ENCODE results near the gene DDIT4. TPM values are rescaled to one million over a fixed set of nuclear protein-coding genes. Genes with fewer than 3 reads are reported as not detected.

Gene DDIT4
- total and polyA plus RNA-seq, 9 of the 15 experiments (the other 6 are each of a cell fraction or from before 2014, with no cell fraction given), result 8.2 to 675 (median 159) TPM

DNA sequence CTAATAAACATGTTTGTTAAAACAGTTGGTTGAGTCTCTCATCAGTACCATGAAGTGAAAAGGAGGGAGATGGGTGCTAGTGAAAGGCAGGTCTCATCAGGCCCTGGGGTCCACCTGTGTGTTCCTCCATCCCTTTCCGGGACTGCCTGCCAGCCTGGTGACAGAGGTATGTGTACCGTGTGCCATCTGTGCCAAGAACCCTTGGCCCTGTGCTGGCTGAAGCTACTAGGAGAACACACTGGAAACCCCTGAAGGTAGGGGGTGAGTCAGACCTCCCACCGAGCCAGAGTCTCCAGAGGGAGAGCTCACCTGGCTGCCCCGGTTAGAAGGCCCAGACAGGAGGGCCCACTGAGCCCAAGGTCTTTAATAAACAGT lies 2.3 kb downstream of the DDIT4 start (continued):
- TF ChIP-seq, protein P1, sequence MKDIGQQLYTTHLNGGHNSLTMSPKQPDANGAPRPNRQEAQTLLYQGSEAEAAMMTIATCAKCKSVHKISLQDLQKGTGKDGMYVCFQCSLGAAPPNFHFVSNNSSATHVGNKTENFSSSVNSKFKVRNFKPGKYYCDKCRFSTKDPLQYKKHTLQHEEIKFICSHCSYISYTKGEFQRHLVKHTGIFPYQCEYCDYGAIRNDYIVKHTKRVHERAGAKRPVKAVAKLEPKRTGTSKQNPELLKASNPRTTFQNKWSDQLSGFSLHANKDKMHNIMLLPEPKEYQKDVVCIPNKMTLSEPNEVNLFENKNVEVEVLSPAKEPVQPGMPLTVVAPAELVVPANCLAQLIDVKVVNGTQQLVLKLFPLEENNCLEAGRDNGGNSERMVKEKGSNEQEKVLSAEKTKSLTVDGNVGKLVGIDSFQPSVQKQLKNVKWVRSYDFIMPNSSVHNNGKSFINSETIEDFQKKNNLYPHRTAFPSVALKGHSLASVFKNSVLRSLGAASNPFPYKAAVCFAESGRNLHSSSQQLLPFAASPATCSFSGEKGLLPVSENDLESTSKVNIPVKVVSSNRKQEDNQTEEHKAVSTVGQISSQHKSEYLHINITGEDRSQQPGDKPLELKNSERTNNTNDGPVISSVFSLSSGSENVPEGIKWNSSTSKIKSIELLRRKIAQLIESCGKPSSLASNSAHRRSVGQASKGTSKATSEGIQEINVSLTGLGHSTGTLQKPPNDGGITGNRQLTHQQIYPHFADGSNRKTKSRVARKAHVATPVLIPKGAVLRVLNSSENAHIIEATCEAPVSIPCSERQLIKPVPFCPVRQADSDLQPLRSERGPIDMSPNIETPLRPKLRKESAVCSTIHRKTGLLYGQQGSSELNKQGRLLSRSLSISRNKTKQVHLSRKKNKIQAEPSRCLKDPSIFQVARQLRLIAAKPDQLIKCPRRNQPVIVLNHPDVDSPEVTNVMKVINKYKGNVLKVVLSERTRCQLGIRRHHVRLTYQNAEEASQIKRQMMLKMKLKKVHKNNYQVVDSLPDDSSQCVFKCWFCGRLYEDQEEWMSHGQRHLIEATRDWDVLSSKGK (CRISPR knock-in tag; IDR thresholded peaks at IDR 0.05), result peak; percentile 50
- TF ChIP-seq, protein P2, sequence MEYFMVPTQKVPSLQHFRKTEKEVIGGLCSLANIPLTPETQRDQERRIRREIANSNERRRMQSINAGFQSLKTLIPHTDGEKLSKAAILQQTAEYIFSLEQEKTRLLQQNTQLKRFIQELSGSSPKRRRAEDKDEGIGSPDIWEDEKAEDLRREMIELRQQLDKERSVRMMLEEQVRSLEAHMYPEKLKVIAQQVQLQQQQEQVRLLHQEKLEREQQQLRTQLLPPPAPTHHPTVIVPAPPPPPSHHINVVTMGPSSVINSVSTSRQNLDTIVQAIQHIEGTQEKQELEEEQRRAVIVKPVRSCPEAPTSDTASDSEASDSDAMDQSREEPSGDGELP (CRISPR knock-in tag; IDR thresholded peaks at IDR 0.05; ENCODE audit: borderline replicate concordance), result peak; percentile 8; the same call in 1 of the 2 replicates
- TF ChIP-seq, protein P3, sequence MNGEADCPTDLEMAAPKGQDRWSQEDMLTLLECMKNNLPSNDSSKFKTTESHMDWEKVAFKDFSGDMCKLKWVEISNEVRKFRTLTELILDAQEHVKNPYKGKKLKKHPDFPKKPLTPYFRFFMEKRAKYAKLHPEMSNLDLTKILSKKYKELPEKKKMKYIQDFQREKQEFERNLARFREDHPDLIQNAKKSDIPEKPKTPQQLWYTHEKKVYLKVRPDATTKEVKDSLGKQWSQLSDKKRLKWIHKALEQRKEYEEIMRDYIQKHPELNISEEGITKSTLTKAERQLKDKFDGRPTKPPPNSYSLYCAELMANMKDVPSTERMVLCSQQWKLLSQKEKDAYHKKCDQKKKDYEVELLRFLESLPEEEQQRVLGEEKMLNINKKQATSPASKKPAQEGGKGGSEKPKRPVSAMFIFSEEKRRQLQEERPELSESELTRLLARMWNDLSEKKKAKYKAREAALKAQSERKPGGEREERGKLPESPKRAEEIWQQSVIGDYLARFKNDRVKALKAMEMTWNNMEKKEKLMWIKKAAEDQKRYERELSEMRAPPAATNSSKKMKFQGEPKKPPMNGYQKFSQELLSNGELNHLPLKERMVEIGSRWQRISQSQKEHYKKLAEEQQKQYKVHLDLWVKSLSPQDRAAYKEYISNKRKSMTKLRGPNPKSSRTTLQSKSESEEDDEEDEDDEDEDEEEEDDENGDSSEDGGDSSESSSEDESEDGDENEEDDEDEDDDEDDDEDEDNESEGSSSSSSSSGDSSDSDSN (IDR thresholded peaks at IDR 0.05; ENCODE audit: borderline replicate concordance in 1 of 2, low read depth in 2 of 2, low read length in 2 of 2), result no peak
- TF ChIP-seq, protein P4, sequence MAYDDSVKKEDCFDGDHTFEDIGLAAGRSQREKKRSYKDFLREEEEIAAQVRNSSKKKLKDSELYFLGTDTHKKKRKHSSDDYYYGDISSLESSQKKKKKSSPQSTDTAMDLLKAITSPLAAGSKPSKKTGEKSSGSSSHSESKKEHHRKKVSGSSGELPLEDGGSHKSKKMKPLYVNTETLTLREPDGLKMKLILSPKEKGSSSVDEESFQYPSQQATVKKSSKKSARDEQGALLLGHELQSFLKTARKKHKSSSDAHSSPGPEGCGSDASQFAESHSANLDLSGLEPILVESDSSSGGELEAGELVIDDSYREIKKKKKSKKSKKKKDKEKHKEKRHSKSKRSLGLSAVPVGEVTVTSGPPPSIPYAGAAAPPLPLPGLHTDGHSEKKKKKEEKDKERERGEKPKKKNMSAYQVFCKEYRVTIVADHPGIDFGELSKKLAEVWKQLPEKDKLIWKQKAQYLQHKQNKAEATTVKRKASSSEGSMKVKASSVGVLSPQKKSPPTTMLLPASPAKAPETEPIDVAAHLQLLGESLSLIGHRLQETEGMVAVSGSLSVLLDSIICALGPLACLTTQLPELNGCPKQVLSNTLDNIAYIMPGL (CRISPR knock-in tag; IDR thresholded peaks at IDR 0.05), result 0 out of 2 replicates have a peak, but pooled peaks have one; percentile 40
- TF ChIP-seq RHOXF2B (CRISPR knock-in tag; conservative IDR thresholded peaks at IDR 0.05) (peak; percentile 93), TAF1 (IDR thresholded peaks at IDR 0.05; ENCODE audit: control insufficient read depth, extremely low read depth, insufficient read depth, low read length, severe bottlenecking) (no peak), BMI1 (IDR thresholded peaks at IDR 0.05; ENCODE audit: low read length) (peak; percentile 8; the same call in 1 of the 2 replicates), SREBF2 (CRISPR knock-in tag; IDR thresholded peaks at IDR 0.05) (0 out of 2 replicates have a peak, but pooled peaks have one; percentile 30), NFXL1 (CRISPR knock-in tag; IDR thresholded peaks at IDR 0.05) (peak; percentile 84), HMGN3 (IDR thresholded peaks at IDR 0.05; ENCODE audit: borderline replicate concordance, extremely low read depth, insufficient read length, low read depth, low read length) (peak; percentile 45), TBL1XR1 (IDR thresholded peaks at IDR 0.05; ENCODE audit: low read length in 2 of 2) (peak in 1 of 2 experiments; percentile 26; a peak in 1 of 4 replicates), ZNF41 (CRISPR knock-in tag; conservative IDR thresholded peaks at IDR 0.05) (peak; percentile 74), JUNB (CRISPR knock-in tag; conservative IDR thresholded peaks at IDR 0.05) (0 out of 2 replicates have a peak, but pooled peaks have one; percentile 58), NCOR1 (IDR thresholded peaks at IDR 0.05) (no peak)
- TF ChIP-seq, protein P5, sequence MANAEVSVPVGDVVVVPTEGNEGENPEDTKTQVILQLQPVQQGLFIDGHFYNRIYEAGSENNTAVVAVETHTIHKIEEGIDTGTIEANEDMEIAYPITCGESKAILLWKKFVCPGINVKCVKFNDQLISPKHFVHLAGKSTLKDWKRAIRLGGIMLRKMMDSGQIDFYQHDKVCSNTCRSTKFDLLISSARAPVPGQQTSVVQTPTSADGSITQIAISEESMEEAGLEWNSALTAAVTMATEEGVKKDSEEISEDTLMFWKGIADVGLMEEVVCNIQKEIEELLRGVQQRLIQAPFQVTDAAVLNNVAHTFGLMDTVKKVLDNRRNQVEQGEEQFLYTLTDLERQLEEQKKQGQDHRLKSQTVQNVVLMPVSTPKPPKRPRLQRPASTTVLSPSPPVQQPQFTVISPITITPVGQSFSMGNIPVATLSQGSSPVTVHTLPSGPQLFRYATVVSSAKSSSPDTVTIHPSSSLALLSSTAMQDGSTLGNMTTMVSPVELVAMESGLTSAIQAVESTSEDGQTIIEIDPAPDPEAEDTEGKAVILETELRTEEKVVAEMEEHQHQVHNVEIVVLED (CRISPR knock-in tag; IDR thresholded peaks at IDR 0.05), result 0 out of 2 replicates have a peak, but pooled peaks have one; percentile 5
